CD4-positive, alpha-beta T cell treated with Interleukin-4 for 4 hours (primary cell): ENCODE data around the gene CIP2A.
A peak's percentile ranks its signal among the peaks of the same experiment; 100 is the strongest.
"Not testable (repeated sequence)": the region's sequence is repeated elsewhere in the genome, so short reads cannot be mapped to it uniquely, and the experiment has no call there.

Experiments
- DNase-seq: peaks from one replicate; pipeline ENCODE4 v3.0.0-alpha.2; 2020

CIP2A gene

DNA sequence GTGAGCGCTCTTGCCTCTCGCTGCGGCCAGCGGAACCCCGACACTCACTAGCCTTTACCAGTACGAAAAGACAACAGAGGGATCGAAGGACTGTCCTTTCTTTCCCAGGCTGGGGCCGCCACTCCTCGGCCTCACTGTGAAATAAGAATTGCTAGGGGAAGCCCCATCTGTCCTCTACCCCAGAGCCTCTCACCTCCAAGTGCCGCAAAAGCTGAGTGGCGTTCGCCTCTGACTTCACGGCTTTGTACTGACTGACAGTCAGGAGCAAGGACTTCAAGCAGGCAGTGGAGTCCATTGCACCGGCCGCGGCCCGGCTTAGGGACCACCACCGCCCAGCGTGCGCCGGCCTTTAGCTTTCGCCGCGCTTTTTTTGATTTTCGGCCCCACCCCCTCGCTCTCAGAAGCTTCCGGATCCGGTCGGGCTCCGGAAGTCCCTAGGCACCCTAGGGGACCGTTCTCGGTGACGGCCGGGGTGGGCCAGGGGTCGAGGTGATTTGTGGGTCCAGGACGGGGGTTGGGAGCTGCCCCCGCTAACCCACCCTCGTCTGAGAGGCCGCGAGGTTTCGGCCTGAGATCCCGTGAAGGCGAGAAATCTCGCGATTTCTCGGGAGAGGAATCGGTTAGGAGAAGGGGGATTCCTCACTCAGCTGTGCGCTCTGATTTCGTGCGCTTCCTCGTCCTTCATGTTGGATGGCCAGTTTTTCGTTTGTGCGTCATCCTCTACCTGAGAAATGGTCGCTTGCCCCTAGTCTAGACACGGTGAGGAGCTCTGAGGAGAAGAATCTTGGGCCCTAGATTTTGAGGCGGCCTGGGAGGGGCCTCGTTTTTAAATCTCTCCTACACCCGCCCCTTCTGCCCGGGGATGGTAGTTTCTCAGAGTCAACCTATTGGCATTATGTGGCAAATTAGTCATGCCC is at the start of gene CIP2A, which contains the start of gene DZIP3:
CIP2A (minus strand) TSS at position 358 of the 917 bp plus-strand sequence; CDS start at position 295, 63 bp downstream.
DZIP3 (plus strand) TSS at position 642 of the 917 bp plus-strand sequence. CDS start 15,685 bp downstream, outside the sequence.
- DNase-seq, result peak; percentile 90

DNA sequence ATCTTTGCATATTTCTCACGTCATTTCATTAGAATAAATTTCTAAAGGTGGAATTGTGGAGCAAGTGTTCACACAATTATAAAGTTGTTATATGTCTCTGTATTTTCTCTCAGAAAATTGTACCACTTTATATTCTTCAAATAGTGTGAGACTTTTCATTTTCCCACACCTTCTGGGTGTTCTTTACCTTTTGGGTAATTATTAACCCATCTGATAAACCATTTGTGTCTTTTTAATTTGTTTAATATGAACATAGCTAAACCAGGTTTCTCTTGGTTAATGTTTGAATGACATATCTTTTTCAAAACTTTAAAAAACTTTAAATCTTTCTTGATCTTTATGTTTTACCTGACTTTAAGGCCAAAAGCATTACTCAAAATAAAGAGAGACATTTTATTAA is 40.7 kb upstream of the CIP2A start:
- no peak for DNase-seq

GRCh38 chr3:108623504-108623903 is 34.3 kb upstream of the CIP2A start:
- no peak for DNase-seq

- no peak for DNase-seq
These were observed 31.0 kb upstream of the CIP2A start for GRCh38 chr3:108620250-108620649.

DNA sequence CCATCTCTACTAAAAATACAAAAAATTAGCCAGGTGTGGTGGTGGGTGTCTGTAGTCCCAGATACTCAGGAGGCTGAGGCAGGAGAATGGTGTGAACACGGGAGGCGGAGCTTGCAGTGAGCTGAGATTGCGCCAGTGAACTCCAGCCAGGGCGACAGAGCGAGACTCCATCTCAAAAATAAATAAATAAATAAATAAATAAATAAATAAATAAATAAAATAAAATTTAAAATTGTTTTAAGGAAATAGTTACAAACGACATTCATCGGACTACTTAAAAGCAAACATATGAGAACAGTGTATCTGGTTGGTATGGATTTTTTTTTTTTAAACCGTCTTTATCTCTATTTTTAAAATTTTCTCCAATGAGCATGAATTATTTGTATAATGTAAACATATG is 26.9 kb upstream of the CIP2A start:
- DNase-seq, result not testable (repeated sequence)

GRCh38 chr3:108610651-108611050 is 21.4 kb upstream of the CIP2A start:
- no peak for DNase-seq

GRCh38 chr3:108608750-108609149 is 19.5 kb upstream of the CIP2A start:
- no peak for DNase-seq

DNA sequence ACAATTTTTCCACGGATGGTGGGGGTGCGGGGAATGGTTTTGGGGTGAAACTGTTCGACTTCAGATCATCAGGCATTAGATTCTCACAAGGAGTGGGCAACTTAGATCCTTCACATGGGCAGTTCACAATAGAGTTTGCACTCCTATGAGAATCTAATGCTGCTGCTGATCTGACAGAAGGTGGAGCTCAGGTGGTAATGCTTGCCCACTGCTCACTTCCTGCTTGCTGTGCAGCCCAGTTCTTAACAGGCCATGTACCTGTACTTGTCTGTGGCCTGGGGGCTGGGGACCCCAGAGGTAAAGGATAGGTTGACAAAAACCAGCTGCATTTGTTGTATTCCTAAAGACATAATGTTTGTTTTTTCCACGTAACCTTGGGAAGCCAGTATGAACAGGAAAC is 16.3 kb upstream of the CIP2A start:
- no peak for DNase-seq

- DNase-seq, result no peak
These were observed 15.8 kb upstream of the CIP2A start for GRCh38 chr3:108605028-108605427.

DNA sequence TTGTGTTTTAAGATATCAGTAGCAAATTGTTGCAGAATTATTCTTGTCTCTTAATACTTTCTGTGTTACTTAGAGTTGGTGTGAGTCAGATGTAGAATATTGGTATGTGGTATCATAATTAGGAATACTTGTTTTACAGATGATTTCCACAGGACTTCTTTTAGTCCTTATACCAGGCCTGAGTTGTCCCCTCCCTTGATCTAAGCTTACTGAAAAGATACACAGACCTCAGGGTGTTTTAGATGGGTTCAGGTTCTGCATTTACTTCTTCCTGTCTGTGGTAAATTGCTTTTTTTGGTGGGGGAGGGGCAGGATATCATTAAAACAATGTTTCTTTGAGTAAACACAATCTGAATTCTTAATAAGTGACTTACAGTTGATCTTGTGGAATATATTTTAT is 14.5 kb upstream of the CIP2A start:
- peak; percentile 66 for DNase-seq

GRCh38 chr3:108602935-108603294 is 13.7 kb upstream of the CIP2A start:
- no peak for DNase-seq

DNA sequence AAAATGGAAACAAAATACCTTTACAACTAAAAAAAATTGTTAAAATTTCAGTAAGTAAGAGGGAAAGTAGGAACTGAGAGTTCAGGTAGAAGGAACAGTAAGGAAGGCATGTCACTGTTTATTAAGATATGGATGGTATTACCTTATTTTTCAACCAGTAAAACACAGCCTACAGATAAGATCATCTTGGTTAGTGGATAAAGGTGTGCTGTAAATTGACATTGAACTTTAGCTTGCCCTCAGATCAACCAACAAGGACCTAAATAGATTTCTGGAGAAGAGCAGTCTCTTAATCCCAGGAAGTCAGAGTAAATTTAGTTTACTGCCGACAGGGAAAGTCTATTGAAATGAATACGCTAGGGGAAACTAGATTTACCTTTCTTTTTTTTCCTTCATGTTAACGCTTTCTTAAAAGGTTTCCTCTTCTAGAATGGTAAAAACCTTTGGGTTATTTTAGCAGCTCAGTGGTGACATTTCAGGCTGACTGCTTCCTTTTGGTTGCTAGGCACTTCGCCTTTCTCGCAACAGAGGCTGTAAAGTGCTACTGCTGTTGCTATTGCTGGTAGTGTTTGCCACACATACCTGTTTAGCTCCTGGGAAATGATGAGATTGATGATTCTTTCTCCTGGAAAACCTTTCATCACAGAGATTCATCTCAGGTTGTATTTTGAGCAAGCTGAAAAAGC is 13.2 kb upstream of the CIP2A start:
- DNase-seq, result peak; percentile 75

DNA sequence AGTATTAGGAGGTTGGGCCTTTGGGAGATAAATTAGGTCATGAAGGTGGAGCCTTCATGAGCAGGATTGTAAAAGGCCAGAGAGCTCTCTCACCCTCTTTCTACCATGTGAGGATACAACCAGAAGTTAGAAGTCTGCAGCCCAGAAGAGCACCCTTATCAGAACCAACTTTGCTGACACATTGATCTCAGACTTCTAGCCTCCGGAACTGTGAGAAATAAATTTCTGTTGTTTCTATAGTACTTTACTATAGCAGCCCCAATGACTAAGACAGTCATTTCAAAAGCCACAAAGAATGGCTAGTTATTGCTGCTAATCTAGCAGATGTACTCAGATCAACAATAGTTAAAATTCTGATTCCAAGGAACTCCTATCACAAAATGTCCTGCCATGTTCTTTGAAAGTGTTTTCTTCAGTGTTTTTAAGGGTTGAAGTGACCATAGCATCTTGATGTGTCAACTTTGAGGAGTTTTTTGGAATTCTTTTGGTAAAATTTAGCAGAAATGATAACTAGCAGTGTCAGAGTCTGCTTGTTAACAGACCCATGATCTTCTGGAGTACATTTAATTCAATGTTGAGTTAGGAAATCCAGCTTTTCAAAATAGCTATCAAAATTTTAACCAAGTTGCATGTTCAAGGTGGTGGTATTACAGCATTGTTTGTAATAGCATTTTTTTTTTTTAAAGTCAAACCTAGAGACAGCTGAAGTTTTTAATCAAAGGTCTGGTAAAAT is 10.6 kb upstream of the CIP2A start:
- peak; percentile 36 for DNase-seq

DNA sequence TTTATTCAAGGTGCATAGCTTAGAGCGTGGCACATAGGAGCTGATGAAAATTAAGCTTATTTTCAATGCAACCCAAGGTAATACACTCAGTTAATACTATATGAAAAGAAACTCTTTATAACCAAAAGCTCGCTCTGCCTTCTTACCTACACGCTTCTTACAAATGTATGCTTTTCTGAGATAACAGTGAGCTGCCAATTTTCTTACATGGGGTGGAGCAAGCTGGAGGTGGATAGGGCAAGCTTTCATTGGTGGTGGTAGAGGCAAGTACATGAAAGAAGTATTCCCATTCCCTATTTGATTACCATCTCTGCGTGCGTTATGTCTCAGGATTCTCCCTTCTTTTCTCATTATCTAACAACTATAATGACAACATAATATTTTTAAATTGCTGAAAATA is 9.1 kb upstream of the CIP2A start:
- no peak for DNase-seq

DNA sequence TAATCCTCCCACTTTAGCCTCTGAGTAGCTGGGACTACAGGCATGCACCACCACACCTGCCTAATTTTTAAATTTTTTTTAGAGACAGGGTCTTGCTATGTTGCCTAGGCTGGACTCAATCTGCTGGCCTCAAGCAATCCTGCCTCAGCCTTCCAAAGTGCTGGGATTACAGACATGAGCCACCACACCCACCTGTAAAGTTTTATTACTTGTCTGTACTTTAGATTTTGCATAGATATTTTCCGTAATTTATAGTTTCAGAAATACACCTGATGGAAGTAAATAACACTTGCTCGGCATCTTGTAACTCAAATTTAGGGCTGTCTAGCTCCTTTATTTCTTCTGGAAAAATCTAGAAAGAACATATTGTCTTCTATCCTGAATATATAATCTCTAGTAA is 6.1 kb upstream of the CIP2A start:
- no peak for DNase-seq

- DNase-seq, result no peak
These were observed 1.2 kb upstream of the CIP2A start for GRCh38 chr3:108590460-108590859.

DNA sequence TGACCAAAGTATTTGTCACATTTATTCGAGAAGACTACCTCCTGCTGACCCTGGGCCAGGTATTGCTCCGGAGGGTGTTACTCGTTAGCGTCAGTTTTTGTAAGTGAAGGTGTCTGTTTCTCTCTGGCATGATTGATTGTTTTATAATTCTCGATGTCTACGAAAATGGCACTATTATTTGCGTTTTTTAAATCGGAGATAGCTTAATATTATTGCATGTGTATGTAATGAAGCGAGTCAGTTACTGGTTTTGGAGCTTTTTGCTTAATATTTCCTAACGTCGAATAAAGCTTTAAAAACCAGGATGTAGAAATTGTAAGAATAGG is 723 bp upstream of the CIP2A start:
- DNase-seq, result no peak

- no peak for DNase-seq
These were observed 637 bp downstream of the CIP2A start for GRCh38 chr3:108588601-108589000.

GRCh38 chr3:108578064-108578463 is 11.2 kb downstream of the CIP2A start:
- DNase-seq, result no peak

- DNase-seq, result no peak
These were observed 19.9 kb downstream of the CIP2A start for GRCh38 chr3:108569336-108569735.

DNA sequence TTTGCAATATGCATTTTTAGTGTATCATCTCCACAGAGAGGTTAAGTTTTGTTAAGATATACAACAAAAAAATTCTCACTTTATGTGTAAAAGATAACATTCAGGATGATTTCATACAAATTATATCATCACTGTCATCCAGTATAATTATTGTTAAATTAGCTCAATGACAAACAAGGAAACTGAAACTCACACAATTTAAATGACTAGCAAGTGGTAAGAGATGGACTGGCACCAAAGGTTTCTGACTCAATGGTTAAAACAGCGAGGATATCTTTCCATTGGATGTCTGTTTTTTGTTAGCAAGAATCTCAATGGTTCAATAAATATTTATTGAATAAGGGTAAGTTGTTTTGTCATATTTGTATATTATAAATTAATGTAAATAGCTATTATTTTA is 22.6 kb downstream of the CIP2A start:
- DNase-seq, result no peak

DNA sequence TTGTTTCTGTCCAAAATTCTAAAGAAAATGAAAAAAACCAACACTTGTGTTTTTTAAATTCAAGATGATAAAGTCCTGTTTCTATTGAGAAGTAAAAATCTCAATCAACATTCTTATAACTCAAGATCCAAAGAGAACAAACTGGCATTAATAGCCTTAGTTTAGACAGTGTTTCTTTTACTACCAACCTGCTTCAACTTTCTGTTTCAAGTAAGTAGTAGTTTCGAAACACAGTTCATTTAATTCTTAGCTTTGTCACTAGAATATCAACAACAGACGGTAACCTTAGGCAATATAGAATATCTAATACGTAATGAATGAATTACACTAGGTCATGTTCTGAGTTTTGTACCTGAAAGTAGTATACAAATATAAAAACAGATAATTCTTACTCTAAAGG is 23.7 kb downstream of the CIP2A start:
- DNase-seq, result no peak

GRCh38 chr3:108564564-108564963 is 24.7 kb downstream of the CIP2A start:
- no peak for DNase-seq

DNA sequence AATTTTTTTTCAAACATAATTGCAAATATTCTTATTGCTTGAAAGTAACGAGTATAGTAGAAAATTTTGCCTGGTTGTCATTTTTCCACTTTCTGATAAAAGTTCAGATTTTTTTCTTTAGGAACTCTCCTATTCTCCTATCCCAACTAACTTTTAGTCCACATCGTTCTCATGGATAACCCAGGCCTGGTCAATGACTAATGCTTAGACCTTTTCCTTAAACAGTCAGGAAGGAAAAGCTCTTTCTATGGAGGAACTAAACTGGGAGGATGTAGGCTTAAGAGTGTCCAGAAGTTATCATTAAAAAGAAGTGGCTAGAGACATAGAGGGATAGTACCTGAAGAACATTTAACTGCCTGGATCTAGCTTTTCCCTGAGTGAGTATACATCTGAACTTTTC is 26.7 kb downstream of the CIP2A start:
- DNase-seq, result no peak
